ENCODE measurements around the gene PHOX2A. TPM values are rescaled to one million over a fixed set of nuclear protein-coding genes. Genes with fewer than 3 reads are reported as not detected.

PHOX2A gene
- total RNA-seq, 6 experiments from 2014 or later, result not detected

DNA sequence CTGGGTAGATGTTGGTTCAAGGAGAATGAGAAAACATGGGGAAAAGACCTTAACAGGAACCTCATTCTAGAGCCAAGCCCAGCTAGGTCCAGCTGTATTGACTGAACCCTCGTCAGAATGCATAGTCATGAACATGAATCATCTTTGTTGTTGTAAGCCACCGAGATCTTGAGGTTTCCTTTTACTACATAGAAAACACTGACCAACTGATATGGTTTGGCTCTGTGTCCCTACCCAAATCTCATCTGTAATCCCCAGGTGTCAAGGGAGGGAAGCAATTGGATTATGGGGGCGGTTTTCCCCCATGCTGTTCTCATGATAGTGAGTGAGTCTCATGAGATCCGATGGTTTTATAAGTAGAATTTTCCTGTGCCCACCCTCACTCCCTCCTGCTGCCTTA is 19.4 kb upstream of the PHOX2A start:
- Histone ChIP-seq H3K4me3 (no peak overlapping the region), H3K36me3 (no peaks in the 10 kb centered on the region), H3K9me3 (no peaks in the 10 kb centered on the region), H3K27me3 (no peaks in the 10 kb centered on the region), H3K4me1 (no peaks in the 10 kb centered on the region), H3K27ac (no peak overlapping the region)
- intact Hi-C loops (cut with DNase I), result no loop called here
- DNase-seq (no peak), ATAC-seq (no peak)
- WGBS (ENCODE audit: insufficient coverage, low coverage, low lambda C conversion rate, missing lambda C conversion rate), result 66% methylated on average over 4 of the region's 4 CpGs
- TF ChIP-seq POLR2A (IDR thresholded peaks at IDR 0.05) (no peak), CTCF (IDR thresholded peaks at IDR 0.05) (no peak)

- no peak for DNase-seq
- no peak for TF ChIP-seq CTCF (IDR thresholded peaks at IDR 0.05)
- no peak for TF ChIP-seq POLR2A (IDR thresholded peaks at IDR 0.05)
- H3K4me1 ChIP-seq, result no peaks in the 10 kb centered on the region
- H3K36me3 ChIP-seq, result no peaks in the 10 kb centered on the region
- H3K27ac ChIP-seq, result no peak overlapping the region
- 56% methylated on average over 5 of the region's 5 CpGs for WGBS (ENCODE audit: insufficient coverage, low coverage, low lambda C conversion rate, missing lambda C conversion rate)
- intact Hi-C loops (cut with DNase I), result no loop called here
- H3K27me3 ChIP-seq, result no peaks in the 10 kb centered on the region
- no peaks in the 10 kb centered on the region for H3K9me3 ChIP-seq
- no peak for ATAC-seq
- H3K4me3 ChIP-seq, result no peak overlapping the region
Measured at GRCh38 chr11:72260574-72260973, 16.6 kb upstream of the PHOX2A start.

DNA sequence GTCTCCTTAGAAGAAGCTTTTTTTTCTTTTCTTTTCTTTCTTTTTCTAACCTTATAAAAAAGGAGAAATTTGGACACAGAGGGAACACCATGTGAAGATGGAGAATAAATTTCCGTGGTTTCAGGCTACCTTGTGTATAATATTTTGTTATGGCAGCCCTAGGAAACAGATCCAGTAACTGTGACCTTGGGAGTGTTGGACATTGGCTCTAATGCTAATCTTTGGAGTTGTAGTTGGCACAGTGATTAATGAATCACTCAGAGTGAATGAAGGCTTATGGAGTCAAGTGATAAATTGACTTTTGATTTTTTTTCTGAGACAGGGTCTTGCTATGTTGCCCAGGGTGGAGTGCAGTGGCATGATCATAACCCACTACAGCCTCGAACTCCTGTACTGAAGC is 15.5 kb upstream of the PHOX2A start:
- TF ChIP-seq CTCF (IDR thresholded peaks at IDR 0.05) (no peak), POLR2A (IDR thresholded peaks at IDR 0.05) (no peak)
- intact Hi-C loops (cut with DNase I), result no loop called here
- no peak for DNase-seq
- 68% methylated on average over 2 of the region's 2 CpGs for WGBS (ENCODE audit: insufficient coverage, low coverage, low lambda C conversion rate, missing lambda C conversion rate)
- no peak overlapping the region for H3K27ac ChIP-seq
- no peaks in the 10 kb centered on the region for H3K9me3 ChIP-seq
- no peaks in the 10 kb centered on the region for H3K4me1 ChIP-seq
- no peak overlapping the region for H3K4me3 ChIP-seq
- no peak for ATAC-seq
- no peaks in the 10 kb centered on the region for H3K36me3 ChIP-seq
- H3K27me3 ChIP-seq, result no peaks in the 10 kb centered on the region

DNA sequence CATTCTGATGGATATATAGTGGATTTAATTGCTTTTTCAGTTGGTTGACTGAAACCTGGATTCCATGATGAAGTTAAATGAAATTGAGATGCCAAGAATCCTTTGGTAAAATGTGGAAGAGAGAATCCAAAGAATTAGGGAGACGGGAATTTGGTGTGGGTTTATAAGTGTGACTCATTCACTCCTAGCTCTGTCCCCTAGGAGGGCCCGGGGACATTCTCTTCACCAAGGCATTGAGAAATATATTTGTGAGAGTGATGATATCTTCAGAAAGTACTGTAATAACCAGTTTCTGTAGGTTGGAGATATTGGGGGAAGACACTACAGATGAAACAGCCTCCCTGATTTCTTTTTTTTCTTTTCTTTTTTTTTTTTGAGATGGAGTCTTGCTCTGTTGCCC is 13.6 kb upstream of the PHOX2A start:
- Histone ChIP-seq H3K9me3 (no peaks in the 10 kb centered on the region), H3K4me1 (no peaks in the 10 kb centered on the region), H3K27me3 (no peaks in the 10 kb centered on the region), H3K27ac (no peak overlapping the region), H3K36me3 (no peaks in the 10 kb centered on the region), H3K4me3 (no peak overlapping the region)
- TF ChIP-seq POLR2A (IDR thresholded peaks at IDR 0.05), result no peak
- no peak for TF ChIP-seq CTCF (IDR thresholded peaks at IDR 0.05)
- intact Hi-C loops (cut with DNase I), result no loop called here
- ATAC-seq, result no peak
- DNase-seq, result no peak
- WGBS (ENCODE audit: insufficient coverage, low coverage, low lambda C conversion rate, missing lambda C conversion rate), result 82% methylated on average over 2 of the region's 2 CpGs

Measured in right lobe of liver (tissue), 6 donors.